Suppressor macrophage treated with lipopolysaccharide for 4 hours (primary cell): Measurements from ENCODE around the gene IQSEC2.

Source experiments
- DNase-seq: peaks from one replicate; pipeline ENCODE4 v3.0.0-alpha.2; 2020

IQSEC2 gene

GRCh38 chrX:53281321-53281822, at the start of gene IQSEC2:
IQSEC2 (minus strand) TSS chrX:53281584.
- DNase-seq: peak; percentile 65

- DNase-seq: no peak
These were observed 48.9 kb upstream of the IQSEC2 start for GRCh38 chrX:53330331-53330730.

GRCh38 chrX:53324803-53325202, 43.4 kb upstream of the IQSEC2 start:
- DNase-seq: no peak

GRCh38 chrX:53324085-53324484, 42.7 kb upstream of the IQSEC2 start:
- no peak for DNase-seq

- DNase-seq: no peak
These were observed 41.8 kb upstream of the IQSEC2 start for GRCh38 chrX:53323196-53323595.

GRCh38 chrX:53321943-53322497, 40.6 kb upstream of the IQSEC2 start:
- DNase-seq: no peak

- DNase-seq: no peak
These were observed 40.0 kb upstream of the IQSEC2 start for GRCh38 chrX:53321230-53321942.

- DNase-seq: no peak
These were observed 39.3 kb upstream of the IQSEC2 start for GRCh38 chrX:53320543-53321229.

GRCh38 chrX:53319614-53320542, 38.5 kb upstream of the IQSEC2 start:
- no peak for DNase-seq

GRCh38 chrX:53318766-53319353, 37.5 kb upstream of the IQSEC2 start:
- DNase-seq: no peak

- peak; percentile 59 for DNase-seq
These were observed 36.1 kb upstream of the IQSEC2 start for GRCh38 chrX:53317365-53318069.

- no peak for DNase-seq
These were observed 35.5 kb upstream of the IQSEC2 start for GRCh38 chrX:53316860-53317237.

GRCh38 chrX:53316111-53316859, 34.9 kb upstream of the IQSEC2 start:
- DNase-seq: no peak

- DNase-seq: no peak
These were observed 32.3 kb upstream of the IQSEC2 start for GRCh38 chrX:53313728-53314105.

- DNase-seq: peak; percentile 78
These were observed 31.8 kb upstream of the IQSEC2 start for GRCh38 chrX:53312946-53313727.

GRCh38 chrX:53309837-53310236, 28.5 kb upstream of the IQSEC2 start:
- DNase-seq: no peak

GRCh38 chrX:53308836-53309235, 27.5 kb upstream of the IQSEC2 start:
- no peak for DNase-seq

GRCh38 chrX:53305996-53306937, 24.9 kb upstream of the IQSEC2 start:
- no peak for DNase-seq
